K562 (cell line): Measurements from ENCODE around the gene RAB14. TPM values are rescaled to one million over a fixed set of nuclear protein-coding genes. Genes with fewer than 3 reads are reported as not detected.

Source experiments
- ARID1B ChIP-seq: fragments of 450-650 bp; IDR thresholded peaks from 2 replicates; pipeline ENCODE4 v1.6.1; 2016; ENCODE audit warnings: antibody characterized with exemption, mild to moderate bottlenecking, inconsistent platforms
- BCOR ChIP-seq: fragments of 450-650 bp; IDR thresholded peaks from 2 replicates; pipeline ENCODE4 v1.6.1; 2016
- BHLHE40 ChIP-seq: IDR thresholded peaks from 2 replicates; pipeline ENCODE4 v1.6.1; 2011; ENCODE audit warnings: low read length, improper control_type of control experiment
- CBX3 ChIP-seq, 2 experiments: IDR thresholded peaks; 1 replicate in 1 of 2; 2 replicates in 1 of 2; pipeline ENCODE4 v1.6.1; 2012; ENCODE audit warnings: inconsistent platforms in 2 of 2, low read length in 2 of 2, borderline replicate concordance in 1 of 2, control low read depth in 1 of 2
- CTCFL ChIP-seq: IDR thresholded peaks from 2 replicates; pipeline ENCODE4 v1.6.1; 2011; ENCODE audit warnings: borderline replicate concordance, low read depth, mild to moderate bottlenecking, moderate library complexity, low read length; ENCODE audit not compliant: insufficient read depth, poor library complexity, severe bottlenecking
- EWSR1 ChIP-seq: fragments of 450-650 bp; IDR thresholded peaks from 2 replicates; pipeline ENCODE4 v1.6.1; 2018; ENCODE audit warnings: borderline replicate concordance, mild to moderate bottlenecking, low read depth, moderate library complexity; ENCODE audit not compliant: partially characterized antibody
- HEY1 ChIP-seq: fragments of 250-450 bp; sonication (Bioruptor Pico); IDR thresholded peaks from 2 replicates; pipeline ENCODE4 v1.5.0; 2020; ENCODE audit warnings: mild to moderate bottlenecking, moderate library complexity, borderline replicate concordance
- KHSRP ChIP-seq: fragments of 450-650 bp; IDR thresholded peaks from 2 replicates; pipeline ENCODE4 v1.6.1; 2017
- PHF21A ChIP-seq: fragments of 450-650 bp; IDR thresholded peaks from 2 replicates; pipeline ENCODE4 v1.6.1; 2017; ENCODE audit warnings: low read depth, borderline replicate concordance
- PREB ChIP-seq: sonication (generic); formaldehyde crosslinking; IDR thresholded peaks from 2 replicates; pipeline ENCODE4 v1.8.1; 2023; ENCODE audit warnings: mild to moderate bottlenecking, missing genetic modification reagents
- PRPF4 ChIP-seq: fragments of 200-400 bp; formaldehyde crosslinking; IDR thresholded peaks from one replicate; pipeline ENCODE4 v1.6.1; 2017; ENCODE audit warnings: low read length, low read depth, mild to moderate bottlenecking; ENCODE audit not compliant: insufficient read depth, poor library complexity, severe bottlenecking
- SAFB2 ChIP-seq: fragments of 200-400 bp; formaldehyde crosslinking; IDR thresholded peaks from 2 replicates; pipeline ENCODE4 v1.6.1; 2018; ENCODE audit warnings: borderline replicate concordance, low read length, low read depth, moderate library complexity; ENCODE audit not compliant: severe bottlenecking
- SMARCA5 ChIP-seq: fragments of 450-650 bp; IDR thresholded peaks from 2 replicates; pipeline ENCODE4 v1.6.1; 2016
- SP1 ChIP-seq: sonication (generic); formaldehyde crosslinking; IDR thresholded peaks from 2 replicates; pipeline ENCODE4 v1.8.1; 2022; ENCODE audit warnings: mild to moderate bottlenecking, missing genetic modification reagents
- ZNF23 ChIP-seq: fragments of 250-450 bp; sonication (Bioruptor Pico); IDR thresholded peaks from 2 replicates; pipeline ENCODE4 v1.4.0; 2020; ENCODE audit warnings: mild to moderate bottlenecking
- ZNF586 ChIP-seq: fragments of 450-650 bp; formaldehyde crosslinking; conservative IDR thresholded peaks from 2 replicates; pipeline ENCODE4 v1.4.0; 2020; ENCODE audit warnings: mild to moderate bottlenecking, moderate library complexity
- ZNF668 ChIP-seq: fragments of 250-450 bp; sonication (Bioruptor Pico); IDR thresholded peaks from 2 replicates; pipeline ENCODE4 v1.8.0; 2022; ENCODE audit warnings: mild to moderate bottlenecking, inconsistent platforms
- ZNF785 ChIP-seq: fragments of 250-450 bp; sonication (Bioruptor Pico); IDR thresholded peaks from 2 replicates; pipeline ENCODE4 v1.4.0; 2020; ENCODE audit warnings: mild to moderate bottlenecking
- polyA plus RNA-seq, 8 experiments: library from polyadenylated mRNA; depleted of rRNA in 4 of 8; stranded (reverse) in 5 of 8; unstranded in 3 of 8; fragments of >200 nt; fragmentation: Nextera tagmentation in 2 of 8; fragmentation: Illumina TruSeq in 1 of 8; extraction: Ambion mirVana in 2 of 8; extraction: Trizol in 1 of 8; gene quantifications; 2 replicates each; pipeline versions ENCODE4 v1.2.1 to v1.2.3, GENCODE V29; 2011 to 2014; ENCODE audit warnings: inconsistent platforms in 1 of 8, missing spikeins in 1 of 8
- total RNA-seq, 7 experiments: library from RNA; depleted of rRNA in 6 of 7; stranded (reverse); fragments of >200 nt in 6 of 7; fragmentation: Illumina TruSeq in 2 of 7; extraction: Trizol in 2 of 7; gene quantifications; 2 replicates each; pipeline versions ENCODE4 v1.2.1 to v1.2.3, GENCODE V29; 2011 to 2021; ENCODE audit warnings: low replicate concordance in 1 of 7
- TF ChIP-seq, protein P1 (sequence below): fragments of 450-650 bp; formaldehyde crosslinking; IDR thresholded peaks from 2 replicates; pipeline ENCODE4 v1.4.0; 2022; ENCODE audit warnings: missing genetic modification characterization
- TF ChIP-seq, protein P2 (sequence below): fragments of 200-800 bp; sonication (Bioruptor generic); IDR thresholded peaks from 2 replicates; pipeline ENCODE4 v1.6.1; 2017; ENCODE audit warnings: missing genetic modification characterization, missing compliant biosample characterization
- TF ChIP-seq, protein P3 (sequence below): fragments of 250-450 bp; sonication (Bioruptor Pico); IDR thresholded peaks from 2 replicates; pipeline ENCODE4 v1.6.1; 2021; ENCODE audit warnings: mild to moderate bottlenecking

Gene RAB14
- total and polyA plus RNA-seq, 9 of the 15 experiments (the other 6 are each of a cell fraction or from before 2014, with no cell fraction given): 10.3 to 41.8 (median 20.9) TPM

- TF ChIP-seq EWSR1: no peak
- TF ChIP-seq ARID1B: peak; percentile 77
- no peak for TF ChIP-seq ZNF668 (CRISPR knock-in tag)
- TF ChIP-seq ZNF23 (CRISPR knock-in tag): no peak
- TF ChIP-seq, protein P1, sequence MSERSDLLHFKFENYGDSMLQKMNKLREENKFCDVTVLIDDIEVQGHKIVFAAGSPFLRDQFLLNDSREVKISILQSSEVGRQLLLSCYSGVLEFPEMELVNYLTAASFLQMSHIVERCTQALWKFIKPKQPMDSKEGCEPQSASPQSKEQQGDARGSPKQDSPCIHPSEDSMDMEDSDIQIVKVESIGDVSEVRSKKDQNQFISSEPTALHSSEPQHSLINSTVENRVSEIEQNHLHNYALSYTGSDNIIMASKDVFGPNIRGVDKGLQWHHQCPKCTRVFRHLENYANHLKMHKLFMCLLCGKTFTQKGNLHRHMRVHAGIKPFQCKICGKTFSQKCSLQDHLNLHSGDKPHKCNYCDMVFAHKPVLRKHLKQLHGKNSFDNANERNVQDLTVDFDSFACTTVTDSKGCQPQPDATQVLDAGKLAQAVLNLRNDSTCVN (CRISPR knock-in tag): no peak
- TF ChIP-seq, protein P2, sequence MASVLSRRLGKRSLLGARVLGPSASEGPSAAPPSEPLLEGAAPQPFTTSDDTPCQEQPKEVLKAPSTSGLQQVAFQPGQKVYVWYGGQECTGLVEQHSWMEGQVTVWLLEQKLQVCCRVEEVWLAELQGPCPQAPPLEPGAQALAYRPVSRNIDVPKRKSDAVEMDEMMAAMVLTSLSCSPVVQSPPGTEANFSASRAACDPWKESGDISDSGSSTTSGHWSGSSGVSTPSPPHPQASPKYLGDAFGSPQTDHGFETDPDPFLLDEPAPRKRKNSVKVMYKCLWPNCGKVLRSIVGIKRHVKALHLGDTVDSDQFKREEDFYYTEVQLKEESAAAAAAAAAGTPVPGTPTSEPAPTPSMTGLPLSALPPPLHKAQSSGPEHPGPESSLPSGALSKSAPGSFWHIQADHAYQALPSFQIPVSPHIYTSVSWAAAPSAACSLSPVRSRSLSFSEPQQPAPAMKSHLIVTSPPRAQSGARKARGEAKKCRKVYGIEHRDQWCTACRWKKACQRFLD (CRISPR knock-in tag): peak; percentile 68
- no peak for TF ChIP-seq SP1 (CRISPR knock-in tag)
- no peak for TF ChIP-seq HEY1
- TF ChIP-seq PREB (CRISPR knock-in tag): no peak
- TF ChIP-seq ZNF785: no peak
- TF ChIP-seq CBX3 (IDR thresholded peaks at IDR 0.05; ENCODE audit: borderline replicate concordance in 1 of 2, low read length in 2 of 2): peak in 1 of 2 experiments; percentile 68; a peak in 2 of 3 replicates
- TF ChIP-seq CTCFL: no peak
- TF ChIP-seq KHSRP: no peak
- TF ChIP-seq BHLHE40: peak; percentile 26; the same call in 1 of the 2 replicates
- no peak for TF ChIP-seq PHF21A
- TF ChIP-seq, protein P3, sequence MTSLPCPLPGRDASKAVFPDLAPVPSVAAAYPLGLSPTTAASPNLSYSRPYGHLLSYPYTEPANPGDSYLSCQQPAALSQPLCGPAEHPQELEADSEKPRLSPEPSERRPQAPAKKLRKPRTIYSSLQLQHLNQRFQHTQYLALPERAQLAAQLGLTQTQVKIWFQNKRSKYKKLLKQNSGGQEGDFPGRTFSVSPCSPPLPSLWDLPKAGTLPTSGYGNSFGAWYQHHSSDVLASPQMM (CRISPR knock-in tag): no peak
- TF ChIP-seq ZNF586 (CRISPR knock-in tag): no peak
- peak; percentile 24; the same call in 1 of the 2 replicates for TF ChIP-seq BCOR
- no peak for TF ChIP-seq SMARCA5
- TF ChIP-seq SAFB2: no peak
- no peak for TF ChIP-seq PRPF4
Observed at GRCh38 chr9:121233906-121234831, 32.5 kb upstream of the RAB14 start (continued).
